HG03378 (cell line): ENCODE data around the gene TMEM91.

Source experiments
- ATAC-seq: cut with Tn5 transposase; IDR thresholded peaks from one replicate; pipeline ENCODE4 v1.9.1; 2021; ENCODE audit warnings: mild to moderate bottlenecking, moderate library complexity; ENCODE audit not compliant: unreplicated experiment

The TMEM91 gene

GRCh38 chr19:41427647-41428480, 51.5 kb downstream of the TMEM91 start:
- no peak for ATAC-seq

DNA sequence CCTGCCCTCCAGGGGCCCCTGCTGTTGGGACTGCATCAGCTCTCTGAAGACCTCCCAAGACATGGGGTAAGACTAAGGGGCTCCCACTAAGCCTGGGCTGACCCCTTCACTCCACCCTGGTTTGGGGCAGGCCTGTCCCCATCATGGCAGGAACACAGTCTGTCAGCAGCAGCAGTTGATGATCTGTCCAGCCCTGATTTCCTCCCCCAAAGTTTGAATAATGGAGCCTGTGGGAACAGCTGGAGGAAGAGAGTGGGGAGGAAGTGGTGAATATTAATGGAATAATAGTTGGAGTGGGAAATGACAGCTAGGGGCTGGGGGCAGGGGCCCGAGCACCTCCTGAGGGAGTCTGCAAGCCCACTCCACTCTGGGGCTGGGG, 52.1 kb downstream of the TMEM91 start:
- no peak for ATAC-seq

GRCh38 chr19:41430922-41431321, 54.6 kb downstream of the TMEM91 start:
- ATAC-seq, result no peak

- ATAC-seq, result no peak
Measured at GRCh38 chr19:41431426-41432386, 55.4 kb downstream of the TMEM91 start.

DNA sequence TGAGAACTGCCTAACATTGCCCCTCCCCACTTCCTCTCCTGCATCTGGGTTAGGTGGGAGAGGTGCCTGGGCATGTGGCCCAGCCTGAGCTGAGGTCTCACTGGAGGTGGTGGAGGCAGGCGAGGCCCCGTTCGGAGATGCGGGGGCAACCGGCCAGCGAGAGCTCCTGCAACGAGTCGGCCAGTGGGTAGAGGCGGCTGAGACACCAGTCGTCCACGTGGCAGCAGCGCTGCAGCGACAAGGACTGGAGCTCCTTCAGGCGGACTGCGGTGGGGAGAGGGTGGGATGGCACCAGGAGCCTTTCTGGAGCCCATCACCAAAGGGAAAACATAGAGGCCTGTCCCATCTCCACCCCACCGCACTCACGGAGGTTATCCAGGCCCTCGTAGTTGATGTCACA, 56.8 kb downstream of the TMEM91 start:
- no peak for ATAC-seq
